Measurements from ENCODE around the gene DPP7.

DPP7 gene

DNA sequence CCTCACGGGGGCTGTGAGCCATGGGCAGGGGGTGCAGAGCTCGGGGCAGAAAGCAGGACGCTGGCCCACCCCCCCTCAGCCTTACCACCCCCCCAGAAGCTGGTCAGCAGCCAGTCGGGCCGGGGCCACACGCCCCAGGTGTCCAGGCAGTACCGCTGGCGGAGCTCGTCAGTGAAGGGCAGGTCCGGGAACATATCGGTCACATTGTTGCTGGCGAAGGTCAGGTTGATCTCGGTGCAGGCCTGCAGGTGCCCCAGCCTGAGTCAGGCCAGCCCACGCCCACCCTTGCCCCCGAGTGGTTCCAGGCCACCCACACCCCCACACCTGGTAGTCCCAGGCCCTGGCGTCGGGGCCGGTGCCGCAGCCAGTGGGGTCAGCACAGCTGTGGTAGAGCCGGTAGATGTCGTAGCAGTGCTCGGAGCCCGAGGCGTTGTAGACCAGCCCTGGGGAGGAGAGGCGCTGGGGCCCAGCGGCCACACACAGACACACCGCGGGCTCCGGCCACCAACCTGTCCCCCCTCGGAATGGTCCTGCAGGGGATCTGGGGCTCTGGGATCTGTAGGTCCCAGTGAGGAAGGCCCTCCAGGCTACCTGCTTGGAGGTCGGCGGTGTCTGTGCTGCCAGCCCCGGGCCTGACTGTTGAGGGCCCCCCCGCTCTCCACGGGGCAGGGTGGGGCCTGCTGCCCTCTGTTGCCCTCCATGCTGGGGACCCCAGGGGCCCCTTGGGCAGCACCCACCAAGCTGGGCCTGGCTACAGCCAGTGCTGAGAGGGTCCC lies 2.6 kb downstream of the DPP7 start:
- DNase-seq (ENCODE audit: low spot score) = no peak

GRCh38 chr9:137110911-137111787 lies 3.4 kb downstream of the DPP7 start:
- DNase-seq (ENCODE audit: low spot score) = no peak

DNA sequence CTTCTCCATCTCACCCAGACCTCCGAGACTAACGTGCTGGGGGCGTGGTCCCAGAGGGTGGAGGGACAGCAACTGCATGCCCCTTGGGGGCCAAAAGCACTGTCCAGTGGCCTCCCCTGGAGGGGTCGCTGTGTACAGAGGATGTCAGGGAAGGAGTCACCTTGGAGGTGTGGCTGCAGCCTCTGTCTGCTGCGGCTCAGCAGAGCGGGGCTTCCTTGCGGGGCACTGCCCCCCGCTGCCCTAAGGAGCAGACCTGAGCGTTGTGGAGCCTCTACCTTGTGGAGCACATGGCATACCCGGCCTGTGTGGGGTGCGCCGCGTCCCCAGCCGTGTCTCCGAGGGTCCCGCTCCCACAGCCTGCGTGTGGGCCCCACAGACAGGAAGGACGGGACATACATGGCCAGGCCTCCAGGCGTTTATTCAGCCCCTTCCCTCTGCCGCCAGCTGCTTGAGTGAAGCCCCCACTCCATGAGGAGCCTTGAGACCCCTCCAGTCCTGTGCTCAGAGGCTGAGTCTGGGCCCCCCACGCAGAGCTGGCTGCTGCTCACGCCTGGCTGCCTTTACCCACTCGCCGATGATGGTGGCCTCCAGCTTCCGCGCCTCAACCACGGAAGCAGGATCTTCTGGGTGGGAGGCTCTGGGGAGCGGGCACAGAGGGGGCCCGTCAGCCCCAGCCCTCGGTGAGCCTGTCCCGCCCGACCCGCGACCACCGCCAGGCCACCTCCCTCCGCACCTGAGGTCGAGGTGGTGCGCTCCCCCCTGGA lies 4.2 kb downstream of the DPP7 start:
- DNase-seq (ENCODE audit: low spot score) = no peak

DNA sequence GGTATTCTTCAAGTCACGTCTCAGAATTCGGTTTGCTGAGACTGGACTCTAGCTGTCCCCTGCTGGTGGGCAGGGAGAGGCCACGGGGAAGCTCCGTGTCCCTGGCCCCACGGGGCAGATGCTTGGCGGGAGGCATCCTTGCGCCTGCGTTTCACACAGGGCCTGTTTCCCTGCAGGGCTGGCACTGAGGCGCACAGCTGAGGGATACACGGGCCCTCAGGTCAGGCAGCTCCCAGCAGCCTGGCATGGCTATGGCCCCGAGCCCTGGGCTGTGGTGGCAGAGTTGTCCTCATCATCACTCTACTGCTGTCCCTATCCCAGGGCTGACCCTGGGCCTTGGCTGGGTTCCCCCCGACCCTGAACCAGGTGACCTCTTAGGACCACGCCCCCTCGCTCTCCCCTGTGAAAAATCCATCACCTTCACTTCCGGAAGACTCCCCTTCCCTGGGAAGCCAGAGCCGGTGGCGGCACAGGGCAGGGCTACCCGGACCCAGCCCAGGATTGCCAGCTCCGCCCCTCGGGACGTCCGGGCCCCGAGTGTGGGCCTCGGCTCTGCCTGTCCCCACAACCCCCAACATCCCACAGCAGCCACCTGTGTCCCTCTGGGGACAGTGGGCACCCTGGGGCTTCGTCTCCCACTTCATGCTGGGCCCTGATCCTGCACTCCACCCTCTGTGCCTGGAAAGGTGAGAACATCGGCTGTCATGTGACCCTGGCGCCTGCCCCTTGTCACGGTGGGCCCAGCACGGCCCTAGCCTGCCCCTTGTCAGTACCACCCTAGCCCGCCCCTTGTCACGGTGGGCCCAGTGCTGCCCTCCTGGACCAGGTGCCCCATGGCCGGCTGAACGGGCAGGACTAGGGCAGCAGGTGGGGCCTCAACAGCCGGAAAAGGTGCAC lies 5.0 kb downstream of the DPP7 start:
- no peak for DNase-seq (ENCODE audit: low spot score)

GRCh38 chr9:137108608-137109249 lies 5.8 kb downstream of the DPP7 start:
- DNase-seq (ENCODE audit: low spot score) = no peak

DNA sequence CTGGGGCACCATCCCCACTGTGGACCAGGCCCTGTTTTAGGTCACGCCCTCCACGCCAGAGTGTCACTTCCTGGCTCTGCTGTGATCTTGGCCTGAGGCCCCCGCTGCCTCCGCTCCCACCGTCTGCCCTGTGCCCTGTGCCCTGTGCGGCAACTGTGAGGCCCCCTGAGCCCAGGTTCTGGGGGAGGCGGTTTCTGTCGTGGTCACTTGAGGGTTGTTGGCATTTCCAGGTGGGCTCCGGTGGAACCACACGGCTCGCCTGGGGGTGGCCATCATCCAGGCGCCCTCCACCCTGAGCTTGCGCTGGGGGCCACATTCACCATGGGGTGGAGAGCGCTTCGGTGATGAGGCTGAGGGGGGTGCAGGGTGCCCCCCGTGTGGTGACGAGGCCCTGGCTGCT lies 6.6 kb downstream of the DPP7 start:
- DNase-seq (ENCODE audit: low spot score) = no peak

DNA sequence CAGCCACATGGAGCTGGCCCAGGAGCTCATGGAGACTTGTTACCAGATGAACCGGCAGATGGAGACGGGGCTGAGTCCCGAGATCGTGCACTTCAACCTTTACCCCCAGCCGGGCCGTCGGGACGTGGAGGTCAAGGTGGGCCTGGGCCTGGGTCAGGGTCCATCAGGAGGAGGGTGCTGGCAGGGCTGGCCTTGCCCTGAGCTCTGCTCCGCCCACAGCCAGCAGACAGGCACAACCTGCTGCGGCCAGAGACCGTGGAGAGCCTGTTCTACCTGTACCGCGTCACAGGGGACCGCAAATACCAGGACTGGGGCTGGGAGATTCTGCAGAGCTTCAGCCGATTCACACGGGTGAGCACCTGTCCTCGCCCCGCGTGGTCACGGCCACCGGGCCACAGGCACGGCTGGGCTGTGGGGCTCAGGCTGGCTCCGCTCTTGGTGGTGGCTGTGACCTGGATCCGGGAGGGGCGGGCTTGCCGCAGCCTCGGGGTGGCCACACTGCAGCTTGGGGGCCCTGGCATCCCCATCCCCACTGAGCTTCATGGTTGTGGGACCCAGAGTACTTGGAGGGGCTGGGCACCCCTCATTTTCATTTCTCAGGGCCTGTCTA lies 7.1 kb downstream of the DPP7 start:
- no peak for DNase-seq (ENCODE audit: low spot score)

GRCh38 chr9:137106662-137107250 lies 7.8 kb downstream of the DPP7 start:
- DNase-seq (ENCODE audit: low spot score) = no peak

- DNase-seq (ENCODE audit: low spot score) = no peak
These were observed 8.5 kb downstream of the DPP7 start for GRCh38 chr9:137105814-137106661.

- no peak for DNase-seq (ENCODE audit: low spot score)
These were observed 11.1 kb downstream of the DPP7 start for GRCh38 chr9:137103206-137103999.

DNA sequence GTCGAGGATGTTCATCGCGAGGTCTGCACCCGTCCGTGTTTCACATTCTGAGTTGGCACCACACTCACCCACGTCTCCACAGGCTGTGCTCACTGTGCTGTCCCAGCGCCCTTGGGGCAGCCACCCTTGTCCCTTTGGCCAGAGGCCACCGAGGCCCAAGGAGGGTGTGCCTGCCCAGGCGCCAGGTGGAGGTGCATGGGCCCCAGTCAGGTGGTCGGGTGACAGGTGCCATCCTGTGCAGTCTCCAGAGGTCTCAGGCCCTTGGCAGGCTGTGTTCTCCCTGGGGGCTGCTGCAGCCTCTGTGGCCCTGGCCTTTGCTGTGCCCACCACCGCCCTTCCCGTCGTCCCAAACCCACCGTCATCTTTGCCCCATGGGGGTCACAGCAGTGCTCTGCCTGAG lies 15.3 kb downstream of the DPP7 start:
- no peak for DNase-seq (ENCODE audit: low spot score)

GRCh38 chr9:137097761-137098462 lies 16.6 kb downstream of the DPP7 start:
- DNase-seq (ENCODE audit: low spot score) = no peak

GRCh38 chr9:137096785-137097546 lies 17.6 kb downstream of the DPP7 start:
- no peak for DNase-seq (ENCODE audit: low spot score)

GRCh38 chr9:137095664-137096517 lies 18.6 kb downstream of the DPP7 start:
- no peak for DNase-seq (ENCODE audit: low spot score)

DNA sequence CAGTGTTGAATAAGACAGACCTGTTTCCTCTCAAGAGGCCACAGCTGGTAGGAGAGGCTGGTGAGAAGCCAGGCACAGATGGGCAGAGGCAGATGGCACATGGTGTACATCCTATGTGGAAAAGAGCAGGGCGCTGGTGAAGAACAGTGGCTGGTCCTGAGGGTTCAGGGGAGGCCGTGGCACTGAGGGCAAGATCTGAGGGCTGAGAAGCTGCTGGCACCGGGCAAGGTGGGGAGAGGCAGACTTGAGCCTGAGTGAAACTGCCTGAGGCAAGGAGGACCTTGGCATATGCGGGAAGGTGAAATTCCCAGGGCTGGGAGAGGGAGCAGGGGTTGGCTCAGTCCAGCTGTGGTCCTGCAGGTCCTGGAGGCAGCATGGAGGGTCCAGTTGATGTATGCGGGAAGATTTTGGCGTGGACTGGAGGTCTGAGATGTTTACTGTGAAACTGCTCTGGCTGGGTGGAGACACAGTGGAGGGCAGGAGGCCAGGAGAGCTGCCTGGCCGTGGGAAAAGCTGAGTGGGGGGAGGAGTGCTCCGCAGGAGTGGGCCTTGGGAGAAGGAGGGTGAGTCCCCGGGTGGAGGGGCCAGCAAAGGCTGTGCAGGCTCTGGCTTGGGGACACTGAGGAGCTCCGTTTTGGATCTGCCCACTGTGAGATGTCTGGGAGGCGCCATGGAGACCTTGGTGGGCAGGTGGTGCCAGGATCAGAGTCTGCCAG lies 25.1 kb downstream of the DPP7 start:
- no peak for DNase-seq (ENCODE audit: low spot score)
